CD4-positive, alpha-beta T cell treated with Interferon gamma for 1 hour (primary cell): ENCODE data around the gene RANBP1.

Experiments
- DNase-seq: peaks from one replicate; pipeline ENCODE4 v3.0.0-alpha.2; 2020

The RANBP1 gene

GRCh38 chr22:20176421-20177085 lies 60.6 kb downstream of the RANBP1 start:
- DNase-seq: no peak
